Measurements from ENCODE around the gene PRKAR2B. TPM values are rescaled to one million over a fixed set of nuclear protein-coding genes. Genes with fewer than 3 reads are reported as not detected.
A peak's percentile ranks its signal among the peaks of the same experiment; 100 is the strongest.

Gene PRKAR2B
- total RNA-seq, 2 experiments from 2014 or later = 69.0 to 210 TPM

GRCh38 chr7:107115114-107115513, 70.6 kb downstream of the PRKAR2B start:
- Histone ChIP-seq H3K36me3 (ENCODE audit: insufficient read depth, low read length) (peaks cover 26% of the 10 kb centered on the region), H4K20me1 (ENCODE audit: insufficient read depth, low read length) (no peaks in the 10 kb centered on the region; the same call in 1 of the 2 replicates), H3K4me2 (ENCODE audit: low read length) (peak overlapping the region; percentile 7; the same call in 1 of the 2 replicates), H3K79me2 (ENCODE audit: insufficient read depth, low read depth, low read length) (peaks cover 95% of the 10 kb centered on the region), H3K27ac (ENCODE audit: low read depth, low read length, poor library complexity, severe bottlenecking) (peak overlapping the region; percentile 1), H3K9me3 (ENCODE audit: low read length) (no peaks in the 10 kb centered on the region), H3K9me2 (ENCODE audit: insufficient read depth, low read length) (no peaks in the 10 kb centered on the region), H3K4me3 (ENCODE audit: low read depth, low read length, poor library complexity, severe bottlenecking) (no peak overlapping the region), H2AFZ (ENCODE audit: low read length) (no peak overlapping the region), H3K4me1 (ENCODE audit: insufficient read depth, low read length, poor library complexity, severe bottlenecking) (peaks cover 84% of the 10 kb centered on the region)
- POLR2A ChIA-PET = interaction anchor here (1.0 to 1.7 kb wide), 5 partner anchors 13 to 52 kb away, joined by 3 to 7 read pairs (median 3); no protein-coding TSS in a partner anchor
- CTCF ChIA-PET (ENCODE audit: unreplicated experiment) = no interaction called here
- intact Hi-C loops (cut with micrococcal nuclease; ENCODE audit: unreplicated experiment) = no loop called here
- no TSS peak for BruUV-seq (replicated peaks)
- DNase-seq (ENCODE audit: low spot score) = no peak
- no peak for TF ChIP-seq EZH2phosphoT487 (IDR thresholded peaks at IDR 0.05; ENCODE audit: borderline replicate concordance, low read depth, low read length)
- no peak for TF ChIP-seq CTCF (conservative IDR thresholded peaks at IDR 0.05; ENCODE audit: low read length)

- Histone ChIP-seq H3K27ac (ENCODE audit: low read depth, low read length, poor library complexity, severe bottlenecking) (peak overlapping the region; percentile 1), H3K9me2 (ENCODE audit: insufficient read depth, low read length) (no peaks in the 10 kb centered on the region), H3K9me3 (ENCODE audit: low read length) (no peaks in the 10 kb centered on the region), H3K4me3 (ENCODE audit: low read depth, low read length, poor library complexity, severe bottlenecking) (no peak overlapping the region), H3K4me2 (ENCODE audit: low read length) (peak overlapping the region; percentile 7; the same call in 1 of the 2 replicates), H3K4me1 (ENCODE audit: insufficient read depth, low read length, poor library complexity, severe bottlenecking) (peaks cover 76% of the 10 kb centered on the region), H3K36me3 (ENCODE audit: insufficient read depth, low read length) (peaks cover 18% of the 10 kb centered on the region), H4K20me1 (ENCODE audit: insufficient read depth, low read length) (no peaks in the 10 kb centered on the region; the same call in 1 of the 2 replicates), H3K79me2 (ENCODE audit: insufficient read depth, low read depth, low read length) (peaks cover 98% of the 10 kb centered on the region), H2AFZ (ENCODE audit: low read length) (no peak overlapping the region)
- ChIA-PET POLR2A (interaction anchor here (0.7 to 1.7 kb wide), 6 partner anchors 9 to 51 kb away, joined by 3 to 7 read pairs (median 3); no protein-coding TSS in a partner anchor), CTCF (ENCODE audit: unreplicated experiment) (no interaction called here)
- no peak for DNase-seq (ENCODE audit: low spot score)
- no TSS peak for BruUV-seq (replicated peaks)
- intact Hi-C loops (cut with micrococcal nuclease; ENCODE audit: unreplicated experiment) = no loop called here
- TF ChIP-seq CTCF (conservative IDR thresholded peaks at IDR 0.05; ENCODE audit: low read length) (no peak), EZH2phosphoT487 (IDR thresholded peaks at IDR 0.05; ENCODE audit: borderline replicate concordance, low read depth, low read length) (no peak)
Measured at GRCh38 chr7:107115762-107116540, 71.4 kb downstream of the PRKAR2B start.
